Hepatocyte (in vitro differentiated cells): Measurements from ENCODE around the gene KRTCAP3. TPM values are rescaled to one million over a fixed set of nuclear protein-coding genes. Genes with fewer than 3 reads are reported as not detected.
"Not testable (repeated sequence)": the region's sequence is repeated elsewhere in the genome, so short reads cannot be mapped to it uniquely, and the experiment has no call there.

Experiments
- DNase-seq: peaks from one replicate; pipeline ENCODE4 v3.0.0-alpha.2; 2016; ENCODE audit warnings: low spot score
- H2AFZ ChIP-seq: fragments of 200-600 bp; sonication (generic); 2 replicates; pipeline ENCODE4 v1.6.0; 2016; ENCODE audit warnings: antibody characterized with exemption, mild to moderate bottlenecking
- H3K27ac ChIP-seq: fragments of 200-600 bp; sonication (generic); 2 replicates; pipeline ENCODE4 v1.5.1; 2016; ENCODE audit warnings: mild to moderate bottlenecking
- H3K27me3 ChIP-seq: fragments of 200-600 bp; sonication (generic); 2 replicates; pipeline ENCODE4 v1.6.1; 2016
- H3K36me3 ChIP-seq: fragments of 200-600 bp; sonication (generic); replicated peaks from 2 replicates; pipeline ENCODE4 v1.5.1; 2016; ENCODE audit warnings: low read depth; ENCODE audit not compliant: insufficient read depth
- H3K4me1 ChIP-seq: fragments of 200-600 bp; sonication (generic); 2 replicates; pipeline ENCODE4 v1.5.1; 2016; ENCODE audit warnings: mild to moderate bottlenecking, moderate library complexity; ENCODE audit not compliant: insufficient read depth
- H3K4me2 ChIP-seq: fragments of 200-600 bp; sonication (generic); 2 replicates; pipeline ENCODE4 v1.6.0; 2016
- H3K4me3 ChIP-seq: fragments of 200-600 bp; sonication (generic); 2 replicates; pipeline ENCODE4 v1.5.1; 2016; ENCODE audit warnings: mild to moderate bottlenecking
- H3K79me2 ChIP-seq: fragments of 200-600 bp; sonication (generic); 2 replicates; pipeline ENCODE4 v1.6.0; 2017; ENCODE audit warnings: mild to moderate bottlenecking
- H3K9me2 ChIP-seq: fragments of 200-600 bp; sonication (generic); replicated peaks from 2 replicates; pipeline ENCODE4 v1.6.0; 2017; ENCODE audit warnings: mild to moderate bottlenecking; ENCODE audit not compliant: insufficient read depth
- H3K9me3 ChIP-seq: fragments of 200-600 bp; sonication (generic); 2 replicates; pipeline ENCODE4 v1.5.1; 2016; ENCODE audit warnings: low read depth, mild to moderate bottlenecking
- H4K20me1 ChIP-seq: fragments of 200-600 bp; sonication (generic); 2 replicates; pipeline ENCODE4 v1.6.0; 2016; ENCODE audit warnings: mild to moderate bottlenecking; ENCODE audit not compliant: insufficient read depth, poor library complexity, severe bottlenecking
- EZH2 ChIP-seq: fragments of 200-600 bp; sonication (generic); IDR thresholded peaks from 2 replicates; pipeline ENCODE4 v1.6.1; 2016; ENCODE audit warnings: antibody characterized with exemption, mild to moderate bottlenecking, borderline replicate concordance
- EZH2phosphoT487 ChIP-seq: fragments of 200-600 bp; sonication (generic); IDR thresholded peaks from one replicate; pipeline ENCODE4 v1.6.1; 2018; ENCODE audit warnings: antibody characterized with exemption, mild to moderate bottlenecking, low read depth, moderate library complexity; ENCODE audit not compliant: unreplicated experiment, severe bottlenecking
- WGBS: methylation state at CpG from one replicate; pipeline ENCODE4 v1.1.6; 2016; ENCODE audit warnings: low lambda C conversion rate; ENCODE audit errors: missing lambda C conversion rate; 5-methylcytosine and 5-hydroxymethylcytosine counted together
- polyA plus RNA-seq: library from polyadenylated mRNA; unstranded; fragments of >200 nt; fragmentation: Nextera tagmentation; extraction: Ambion mirVana; gene quantifications from 2 replicates; pipeline ENCODE4 v1.2.1, GENCODE V29; 2016
- total RNA-seq: library from RNA; depleted of rRNA; stranded (reverse); fragments of >200 nt; gene quantifications from 2 replicates; pipeline ENCODE4 v1.2.3, GENCODE V29; 2014
- TF ChIP-seq, protein P1 (sequence below): fragments of 200-600 bp; sonication (generic); IDR thresholded peaks from 2 replicates; pipeline ENCODE4 v1.5.1; 2016; ENCODE audit warnings: antibody characterized with exemption, mild to moderate bottlenecking; ENCODE audit not compliant: poor library complexity

KRTCAP3 gene
- total and polyA plus RNA-seq, 2 experiments from 2014 or later = 19.3 to 23.3 TPM

DNA sequence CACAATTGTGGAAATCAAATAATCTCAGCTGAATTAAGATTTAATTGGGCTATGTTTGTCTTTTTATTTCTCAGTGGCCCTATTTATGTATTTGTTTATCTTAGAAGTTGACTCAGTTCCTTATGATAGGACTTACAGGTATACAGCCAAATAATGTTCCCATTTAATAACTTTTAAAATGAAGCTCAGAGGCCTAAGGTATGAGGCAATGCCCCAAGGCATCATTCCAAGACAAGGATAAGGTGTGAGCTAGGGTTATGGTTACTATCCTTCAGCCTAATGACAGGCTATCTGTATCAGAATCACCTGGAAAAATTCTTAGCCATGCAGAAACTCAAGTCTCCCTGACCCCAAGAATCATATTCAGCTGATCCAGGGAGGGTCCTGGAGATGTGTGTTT, 21.2 kb upstream of the KRTCAP3 start:
- no peak overlapping the region for H3K4me2 ChIP-seq
- H3K36me3 ChIP-seq = no peaks in the 10 kb centered on the region
- no peak for DNase-seq
- no peak overlapping the region for H3K4me3 ChIP-seq
- no peak overlapping the region for H3K27ac ChIP-seq
- no peaks in the 10 kb centered on the region for H4K20me1 ChIP-seq
- TF ChIP-seq, protein P1, sequence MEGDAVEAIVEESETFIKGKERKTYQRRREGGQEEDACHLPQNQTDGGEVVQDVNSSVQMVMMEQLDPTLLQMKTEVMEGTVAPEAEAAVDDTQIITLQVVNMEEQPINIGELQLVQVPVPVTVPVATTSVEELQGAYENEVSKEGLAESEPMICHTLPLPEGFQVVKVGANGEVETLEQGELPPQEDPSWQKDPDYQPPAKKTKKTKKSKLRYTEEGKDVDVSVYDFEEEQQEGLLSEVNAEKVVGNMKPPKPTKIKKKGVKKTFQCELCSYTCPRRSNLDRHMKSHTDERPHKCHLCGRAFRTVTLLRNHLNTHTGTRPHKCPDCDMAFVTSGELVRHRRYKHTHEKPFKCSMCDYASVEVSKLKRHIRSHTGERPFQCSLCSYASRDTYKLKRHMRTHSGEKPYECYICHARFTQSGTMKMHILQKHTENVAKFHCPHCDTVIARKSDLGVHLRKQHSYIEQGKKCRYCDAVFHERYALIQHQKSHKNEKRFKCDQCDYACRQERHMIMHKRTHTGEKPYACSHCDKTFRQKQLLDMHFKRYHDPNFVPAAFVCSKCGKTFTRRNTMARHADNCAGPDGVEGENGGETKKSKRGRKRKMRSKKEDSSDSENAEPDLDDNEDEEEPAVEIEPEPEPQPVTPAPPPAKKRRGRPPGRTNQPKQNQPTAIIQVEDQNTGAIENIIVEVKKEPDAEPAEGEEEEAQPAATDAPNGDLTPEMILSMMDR = no peak
- TF ChIP-seq EZH2phosphoT487 (no peak), EZH2 (no peak)
- H3K9me2 ChIP-seq = no peaks in the 10 kb centered on the region
- H2AFZ ChIP-seq = no peak overlapping the region
- H3K27me3 ChIP-seq = no peaks in the 10 kb centered on the region
- no peaks in the 10 kb centered on the region for H3K79me2 ChIP-seq
- H3K4me1 ChIP-seq = no peaks in the 10 kb centered on the region
- H3K9me3 ChIP-seq = no peaks in the 10 kb centered on the region

- H2AFZ ChIP-seq = no peak overlapping the region
- H3K36me3 ChIP-seq = no peaks in the 10 kb centered on the region
- no peaks in the 10 kb centered on the region for H3K9me2 ChIP-seq
- TF ChIP-seq EZH2phosphoT487 = no peak
- TF ChIP-seq, protein P1 = no peak
- no peak for TF ChIP-seq EZH2
- no peaks in the 10 kb centered on the region for H3K4me1 ChIP-seq
- no peaks in the 10 kb centered on the region for H3K79me2 ChIP-seq
- WGBS = 84% methylated on average over 4 of the region's 4 CpGs
- no peaks in the 10 kb centered on the region for H4K20me1 ChIP-seq
- H3K4me2 ChIP-seq = no peak overlapping the region
- no peak for DNase-seq
- H3K27me3 ChIP-seq = no peaks in the 10 kb centered on the region
- H3K27ac ChIP-seq = no peak overlapping the region
- no peaks in the 10 kb centered on the region for H3K9me3 ChIP-seq
- no peak overlapping the region for H3K4me3 ChIP-seq
These were observed 20.4 kb upstream of the KRTCAP3 start for GRCh38 chr2:27421660-27422250.

- H3K9me2 ChIP-seq = no peaks in the 10 kb centered on the region
- H3K4me3 ChIP-seq = no peak overlapping the region
- H4K20me1 ChIP-seq = no peaks in the 10 kb centered on the region
- H3K79me2 ChIP-seq = peaks cover 3% of the 10 kb centered on the region
- no peaks in the 10 kb centered on the region for H3K36me3 ChIP-seq
- no peaks in the 10 kb centered on the region for H3K27me3 ChIP-seq
- no peaks in the 10 kb centered on the region for H3K9me3 ChIP-seq
- no peak for DNase-seq
- H3K4me1 ChIP-seq = peaks cover 4% of the 10 kb centered on the region
- no peak overlapping the region for H3K4me2 ChIP-seq
- H2AFZ ChIP-seq = no peak overlapping the region
- no peak overlapping the region for H3K27ac ChIP-seq
- WGBS = 94% methylated on average over 3 of the region's 3 CpGs
- no peak for TF ChIP-seq EZH2phosphoT487
- TF ChIP-seq EZH2 = no peak
- TF ChIP-seq, protein P1 = no peak
These were observed 19.2 kb upstream of the KRTCAP3 start for GRCh38 chr2:27422958-27423357.

DNA sequence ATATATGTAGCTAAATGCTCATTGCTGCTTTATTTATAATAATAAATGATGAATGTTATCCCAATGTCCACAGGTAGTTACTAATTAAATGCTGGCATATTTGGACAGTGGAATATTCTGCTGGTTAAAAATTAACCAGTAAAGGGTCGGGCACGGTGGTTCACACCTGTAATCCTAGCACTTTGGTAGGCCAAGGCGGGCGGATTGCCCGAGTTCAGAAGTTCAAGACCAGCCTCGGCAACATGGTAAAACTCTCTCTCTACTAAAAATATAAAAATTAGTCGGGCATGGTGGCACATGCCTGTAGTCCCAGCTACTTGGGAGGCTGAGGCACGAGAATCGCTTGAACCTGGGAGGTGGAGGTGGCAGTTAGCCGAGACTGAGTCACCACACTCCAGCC, 17.1 kb upstream of the KRTCAP3 start:
- not testable (repeated sequence) for H3K27ac ChIP-seq, H2AFZ ChIP-seq, DNase-seq, H3K4me2 ChIP-seq, H3K9me3 ChIP-seq, H3K4me1 ChIP-seq, H3K36me3 ChIP-seq, H3K4me3 ChIP-seq, H3K9me2 ChIP-seq, H3K27me3 ChIP-seq
- H4K20me1 ChIP-seq = peaks cover 10% of the 10 kb centered on the region
- H3K79me2 ChIP-seq = peaks cover 12% of the 10 kb centered on the region
- WGBS = 87% methylated on average over 10 of the region's 10 CpGs
